Activated CD4-positive, alpha-beta T cell treated with anti-CD3 and anti-CD28 coated beads for 1 hour (primary cell): ENCODE measurements around the gene CISD1.
A peak's percentile ranks its signal among the peaks of the same experiment; 100 is the strongest.

Experiments used
- DNase-seq: peaks from one replicate; pipeline ENCODE4 v3.0.0-alpha.2; 2020

Gene CISD1

GRCh38 chr10:58316874-58317273 lies 47.9 kb downstream of the CISD1 start:
- DNase-seq, result no peak

- no peak for DNase-seq
Observed at GRCh38 chr10:58318346-58318745, 49.4 kb downstream of the CISD1 start.

- no peak for DNase-seq
Observed at GRCh38 chr10:58319599-58319998, 50.6 kb downstream of the CISD1 start.

GRCh38 chr10:58320351-58321049 lies 51.5 kb downstream of the CISD1 start:
- DNase-seq, result no peak

GRCh38 chr10:58322072-58322834 lies 53.3 kb downstream of the CISD1 start:
- DNase-seq, result no peak

GRCh38 chr10:58322835-58323209 lies 53.9 kb downstream of the CISD1 start:
- DNase-seq, result no peak

- DNase-seq, result no peak
Observed at GRCh38 chr10:58326967-58327381, 58.0 kb downstream of the CISD1 start.

- no peak for DNase-seq
Observed at GRCh38 chr10:58328233-58328632, 59.3 kb downstream of the CISD1 start.

GRCh38 chr10:58330431-58330830 lies 61.5 kb downstream of the CISD1 start:
- DNase-seq, result no peak

- DNase-seq, result no peak
Observed at GRCh38 chr10:58331646-58332045, 62.7 kb downstream of the CISD1 start.

GRCh38 chr10:58334817-58335305 lies 65.9 kb downstream of the CISD1 start, which contains the start of gene UBE2D1:
TSS of gene UBE2D1 (plus strand) at chr10:58335006. CDS start at chr10:58335202, 196 bp downstream.
- peak; percentile 73 for DNase-seq

GRCh38 chr10:58335306-58336005 lies 66.5 kb downstream of the CISD1 start:
- no peak for DNase-seq

- no peak for DNase-seq
Observed at GRCh38 chr10:58336242-58336641, 67.3 kb downstream of the CISD1 start.
